ENCODE results near the gene KRT82.

The KRT82 gene

GRCh38 chr12:52391618-52392002 lies 14.5 kb downstream of the KRT82 start:
- H3K4me1 ChIP-seq (ENCODE audit: low read length): no peaks in the 10 kb centered on the region
- H3F3A ChIP-seq (ENCODE audit: insufficient read depth, low read length): no peaks in the 10 kb centered on the region
- H3K4me2 ChIP-seq (ENCODE audit: low read depth, low read length): no peak overlapping the region
- H3K79me2 ChIP-seq (ENCODE audit: low read length): no peaks in the 10 kb centered on the region
- H2AFZ ChIP-seq (ENCODE audit: low read length): no peak overlapping the region
- H3K9me2 ChIP-seq (replicated peaks; ENCODE audit: insufficient read depth, low read length): no peaks in the 10 kb centered on the region
- H3K4me3 ChIP-seq (ENCODE audit: low read length): no peak overlapping the region
- peaks cover 63% of the 10 kb centered on the region for H3K27me3 ChIP-seq (replicated peaks; ENCODE audit: insufficient read depth, low read length)
- H4K20me1 ChIP-seq (ENCODE audit: insufficient read depth, low read length): no peaks in the 10 kb centered on the region
- no peaks in the 10 kb centered on the region for H3K36me3 ChIP-seq (replicated peaks; ENCODE audit: insufficient read depth, low read length)
- DNase-seq: no peak
- H3K9me3 ChIP-seq (replicated peaks; ENCODE audit: insufficient read depth, low read length): no peaks in the 10 kb centered on the region
- TF ChIP-seq EZH2phosphoT487 (IDR thresholded peaks at IDR 0.05; ENCODE audit: low read length) (no peak), EZH2 (optimal IDR thresholded peaks at IDR 0.05; ENCODE audit: low read depth, low read length) (no peak), CTCF (IDR thresholded peaks at IDR 0.05; ENCODE audit: low read length) (no peak)
- no peak overlapping the region for H3K27ac ChIP-seq (ENCODE audit: low read length)
- H3K9ac ChIP-seq (ENCODE audit: low read length): no peak overlapping the region

- peak; percentile 15 for DNase-seq
- no peaks in the 10 kb centered on the region for H3K9me2 ChIP-seq (replicated peaks; ENCODE audit: insufficient read depth, low read length)
- H3K9me3 ChIP-seq (replicated peaks; ENCODE audit: insufficient read depth, low read length): no peaks in the 10 kb centered on the region
- H3K27ac ChIP-seq (ENCODE audit: low read length): no peak overlapping the region
- H3K27me3 ChIP-seq (replicated peaks; ENCODE audit: insufficient read depth, low read length): peaks cover 63% of the 10 kb centered on the region
- TF ChIP-seq EZH2 (optimal IDR thresholded peaks at IDR 0.05; ENCODE audit: low read depth, low read length): no peak
- TF ChIP-seq CTCF (IDR thresholded peaks at IDR 0.05; ENCODE audit: low read length): peak; percentile 39
- H3K9ac ChIP-seq (ENCODE audit: low read length): no peak overlapping the region
- no peaks in the 10 kb centered on the region for H4K20me1 ChIP-seq (ENCODE audit: insufficient read depth, low read length)
- H3K79me2 ChIP-seq (ENCODE audit: low read length): no peaks in the 10 kb centered on the region
- no peaks in the 10 kb centered on the region for H3K4me1 ChIP-seq (ENCODE audit: low read length)
- no peaks in the 10 kb centered on the region for H3F3A ChIP-seq (ENCODE audit: insufficient read depth, low read length)
- H3K4me2 ChIP-seq (ENCODE audit: low read depth, low read length): no peak overlapping the region
- H3K36me3 ChIP-seq (replicated peaks; ENCODE audit: insufficient read depth, low read length): no peaks in the 10 kb centered on the region
- no peak overlapping the region for H2AFZ ChIP-seq (ENCODE audit: low read length)
- no peak overlapping the region for H3K4me3 ChIP-seq (ENCODE audit: low read length)
Observed at GRCh38 chr12:52390739-52391617, 15.2 kb downstream of the KRT82 start.

GRCh38 chr12:52389313-52390207 lies 16.6 kb downstream of the KRT82 start:
- Histone ChIP-seq H3K9ac (ENCODE audit: low read length) (no peak overlapping the region), H3K4me1 (ENCODE audit: low read length) (no peaks in the 10 kb centered on the region), H2AFZ (ENCODE audit: low read length) (no peak overlapping the region), H3K9me3 (replicated peaks; ENCODE audit: insufficient read depth, low read length) (no peaks in the 10 kb centered on the region), H3K9me2 (replicated peaks; ENCODE audit: insufficient read depth, low read length) (no peaks in the 10 kb centered on the region), H3K79me2 (ENCODE audit: low read length) (no peaks in the 10 kb centered on the region), H3F3A (ENCODE audit: insufficient read depth, low read length) (no peaks in the 10 kb centered on the region), H3K4me3 (ENCODE audit: low read length) (no peak overlapping the region), H3K27me3 (replicated peaks; ENCODE audit: insufficient read depth, low read length) (peaks cover 66% of the 10 kb centered on the region), H3K4me2 (ENCODE audit: low read depth, low read length) (no peak overlapping the region), H4K20me1 (ENCODE audit: insufficient read depth, low read length) (no peaks in the 10 kb centered on the region), H3K27ac (ENCODE audit: low read length) (no peak overlapping the region), H3K36me3 (replicated peaks; ENCODE audit: insufficient read depth, low read length) (no peaks in the 10 kb centered on the region)
- no peak for TF ChIP-seq CTCF (IDR thresholded peaks at IDR 0.05; ENCODE audit: low read length)
- no peak for TF ChIP-seq EZH2phosphoT487 (IDR thresholded peaks at IDR 0.05; ENCODE audit: low read length)
- no peak for TF ChIP-seq EZH2 (optimal IDR thresholded peaks at IDR 0.05; ENCODE audit: low read depth, low read length)
- no peak for DNase-seq
